Ascending aorta (tissue), 2 donors: Measurements from ENCODE around the gene UBE2E2. TPM values are rescaled to one million over a fixed set of nuclear protein-coding genes. Genes with fewer than 3 reads are reported as not detected.

ENCODE experiments used
- DNase-seq, 2 donors: peaks; one replicate each; pipeline ENCODE4 v3.0.0-alpha.2; 2019; ENCODE audit warnings: low spot score in 2 of 2
- H3K27ac ChIP-seq, 2 donors: fragments of 200-600 bp; sonication (generic); one replicate each; pipeline ENCODE4 v1.5.1; 2016 to 2017; ENCODE audit warnings: mild to moderate bottlenecking in 1 of 2
- H3K27me3 ChIP-seq: fragments of 200-600 bp; sonication (generic); one replicate; pipeline ENCODE4 v1.5.1; 2017
- H3K36me3 ChIP-seq, 2 donors: fragments of 200-600 bp; sonication (generic); one replicate each; pipeline ENCODE4 v1.5.1; 2016
- H3K4me1 ChIP-seq, 2 donors: fragments of 200-600 bp; sonication (generic); one replicate each; pipeline ENCODE4 v1.5.1; 2016 to 2017; ENCODE audit warnings: mild to moderate bottlenecking in 1 of 2
- H3K4me3 ChIP-seq, 2 donors: fragments of 200-600 bp; sonication (generic); one replicate each; pipeline ENCODE4 v1.5.1; 2016 to 2017; ENCODE audit warnings: mild to moderate bottlenecking in 1 of 2
- H3K9me3 ChIP-seq, 2 donors: fragments of 200-600 bp; sonication (generic); one replicate each; pipeline ENCODE4 v1.5.1; 2016
- intact Hi-C: fragments of 100-400 bp; cut with DNase I; formaldehyde crosslinking; loops from one replicate; pipeline ENCODE4 v1.15.1; 2023
- total RNA-seq: library from RNA; depleted of rRNA; stranded (reverse); fragments of >200 nt; gene quantifications from one replicate; pipeline ENCODE4 v1.1.0, GENCODE V29; 2016
- TF ChIP-seq, protein P1 (sequence below), 3 experiments: fragments of 200-600 bp in 2 of 3; fragments of 450-650 bp in 1 of 3; sonication (generic) in 2 of 3; IDR thresholded peaks; one replicate each; pipeline ENCODE4 v1.5.1; 2016 to 2019; ENCODE audit warnings: antibody characterized with exemption in 3 of 3, mild to moderate bottlenecking in 1 of 3, moderate library complexity in 1 of 3

Gene UBE2E2
- total RNA-seq, 1 donor from 2014 or later: 5.3 TPM

DNA sequence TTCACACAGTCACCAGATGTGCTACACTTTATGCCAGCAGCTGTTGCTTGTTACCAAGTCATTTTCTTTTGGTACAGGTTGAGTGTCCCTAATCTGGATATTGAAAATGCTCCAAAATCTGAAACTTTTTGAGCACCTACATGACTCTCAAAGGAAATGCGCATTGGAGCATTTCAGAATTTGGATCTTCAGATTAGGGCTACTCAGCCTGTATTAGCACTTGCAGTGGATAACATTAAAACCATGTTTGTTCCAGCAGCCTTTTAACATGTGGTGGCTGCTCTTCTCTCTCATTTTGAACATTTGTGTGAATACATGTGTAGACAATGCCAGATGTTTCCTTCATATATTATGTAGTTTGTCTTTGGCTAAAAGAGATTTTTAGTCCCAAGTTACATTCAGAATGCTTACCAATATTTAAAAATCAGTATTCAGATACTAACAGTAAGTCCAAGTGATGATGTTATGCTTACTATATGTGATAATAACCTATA lies 371.7 kb downstream of the UBE2E2 start:
- Histone ChIP-seq H3K27ac (no peak overlapping the region), H3K27me3 (no peaks in the 10 kb centered on the region), H3K4me3 (no peak overlapping the region), H3K4me1 (no peaks in the 10 kb centered on the region), H3K36me3 (no peaks in the 10 kb centered on the region), H3K9me3 (no peaks in the 10 kb centered on the region)
- no peak for DNase-seq
- TF ChIP-seq, protein P1, sequence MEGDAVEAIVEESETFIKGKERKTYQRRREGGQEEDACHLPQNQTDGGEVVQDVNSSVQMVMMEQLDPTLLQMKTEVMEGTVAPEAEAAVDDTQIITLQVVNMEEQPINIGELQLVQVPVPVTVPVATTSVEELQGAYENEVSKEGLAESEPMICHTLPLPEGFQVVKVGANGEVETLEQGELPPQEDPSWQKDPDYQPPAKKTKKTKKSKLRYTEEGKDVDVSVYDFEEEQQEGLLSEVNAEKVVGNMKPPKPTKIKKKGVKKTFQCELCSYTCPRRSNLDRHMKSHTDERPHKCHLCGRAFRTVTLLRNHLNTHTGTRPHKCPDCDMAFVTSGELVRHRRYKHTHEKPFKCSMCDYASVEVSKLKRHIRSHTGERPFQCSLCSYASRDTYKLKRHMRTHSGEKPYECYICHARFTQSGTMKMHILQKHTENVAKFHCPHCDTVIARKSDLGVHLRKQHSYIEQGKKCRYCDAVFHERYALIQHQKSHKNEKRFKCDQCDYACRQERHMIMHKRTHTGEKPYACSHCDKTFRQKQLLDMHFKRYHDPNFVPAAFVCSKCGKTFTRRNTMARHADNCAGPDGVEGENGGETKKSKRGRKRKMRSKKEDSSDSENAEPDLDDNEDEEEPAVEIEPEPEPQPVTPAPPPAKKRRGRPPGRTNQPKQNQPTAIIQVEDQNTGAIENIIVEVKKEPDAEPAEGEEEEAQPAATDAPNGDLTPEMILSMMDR (IDR thresholded peaks at IDR 0.05): no peak
- intact Hi-C loops: no loop called here

DNA sequence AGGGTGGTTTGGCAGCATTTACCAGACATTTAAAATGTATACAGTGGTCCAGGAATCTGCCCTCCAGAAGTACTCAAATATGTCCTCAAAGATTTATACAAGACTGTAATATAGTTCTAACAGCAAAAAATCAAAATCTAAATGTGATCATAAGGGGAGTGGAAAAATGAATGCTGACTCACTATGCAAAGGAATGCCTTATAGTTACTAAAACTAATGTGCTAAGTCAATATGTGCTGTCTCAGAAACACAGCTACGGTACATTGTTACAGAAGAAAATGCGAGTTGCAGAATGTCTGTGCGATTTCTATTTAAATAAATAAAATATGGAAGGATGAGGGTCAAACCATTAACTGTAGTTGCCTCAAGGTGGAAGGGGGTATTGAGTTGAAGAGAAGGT lies 372.6 kb downstream of the UBE2E2 start:
- Histone ChIP-seq H3K27me3 (no peaks in the 10 kb centered on the region), H3K4me3 (no peak overlapping the region), H3K9me3 (no peaks in the 10 kb centered on the region), H3K27ac (no peak overlapping the region), H3K4me1 (no peaks in the 10 kb centered on the region), H3K36me3 (no peaks in the 10 kb centered on the region)
- intact Hi-C loops: no loop called here
- TF ChIP-seq, protein P1 (IDR thresholded peaks at IDR 0.05): no peak
- no peak for DNase-seq

DNA sequence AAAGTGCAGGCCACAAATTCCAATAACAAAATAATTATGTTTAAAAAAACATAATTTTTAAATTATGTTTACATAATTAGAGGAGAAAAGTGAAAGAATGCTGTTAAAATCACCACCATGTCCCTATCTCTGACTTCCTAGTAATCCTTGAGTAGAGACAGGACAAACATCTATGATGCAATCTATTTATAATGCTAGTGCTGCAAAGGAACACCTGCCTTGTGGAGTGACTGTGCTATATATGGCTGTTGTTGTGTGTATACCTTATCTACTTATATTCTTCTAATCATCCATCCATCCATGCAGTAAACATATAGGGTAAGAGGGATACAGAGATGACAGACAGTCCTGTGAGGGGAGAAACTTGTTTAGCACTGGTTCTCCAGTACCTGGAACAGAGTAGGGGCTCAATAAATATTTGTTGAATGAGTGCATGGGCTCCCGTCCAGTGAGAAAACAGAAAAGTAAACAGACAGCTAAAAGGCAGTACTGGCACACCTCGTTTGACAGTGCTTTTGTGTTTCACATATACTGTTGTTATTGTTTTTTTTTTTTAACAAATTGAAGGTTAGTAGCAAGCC lies 373.3 kb downstream of the UBE2E2 start:
- TF ChIP-seq, protein P1 (IDR thresholded peaks at IDR 0.05): no peak
- Histone ChIP-seq H3K4me3 (no peak overlapping the region), H3K9me3 (no peaks in the 10 kb centered on the region), H3K27me3 (no peaks in the 10 kb centered on the region), H3K36me3 (no peaks in the 10 kb centered on the region), H3K27ac (no peak overlapping the region), H3K4me1 (no peaks in the 10 kb centered on the region)
- intact Hi-C loops: no loop called here
- no peak for DNase-seq

DNA sequence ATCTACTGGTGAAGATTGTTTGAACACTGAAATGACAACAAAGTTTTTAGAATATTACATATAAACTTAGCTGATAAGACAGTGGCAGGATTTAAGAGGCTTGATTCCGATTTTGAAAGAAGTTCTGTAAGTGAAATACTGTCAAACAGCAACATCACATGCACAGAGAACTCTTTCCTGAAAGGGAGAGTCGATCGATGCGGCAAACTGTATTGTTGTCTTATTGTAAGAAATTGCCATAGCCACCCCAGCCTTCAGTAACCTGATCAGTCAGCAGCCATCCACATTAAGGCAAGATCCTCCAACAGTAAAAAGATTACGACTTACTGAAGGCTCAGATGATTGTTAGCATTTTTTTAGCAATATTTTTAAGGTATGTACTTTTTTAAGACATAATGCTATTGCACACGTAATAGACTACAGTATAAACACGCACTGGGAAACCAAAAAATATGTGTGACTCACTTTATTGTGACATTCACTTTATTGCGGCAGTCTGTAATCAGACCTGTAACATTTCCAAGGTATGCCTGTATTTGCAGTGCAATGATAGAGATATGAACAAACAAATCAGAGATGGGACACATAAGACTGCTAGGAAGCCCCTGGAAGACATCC lies 377.1 kb downstream of the UBE2E2 start:
- no peak for DNase-seq
- intact Hi-C loops: no loop called here
- no peaks in the 10 kb centered on the region for H3K36me3 ChIP-seq
- H3K27me3 ChIP-seq: no peaks in the 10 kb centered on the region
- H3K4me1 ChIP-seq: no peaks in the 10 kb centered on the region
- no peak overlapping the region for H3K4me3 ChIP-seq
- H3K9me3 ChIP-seq: no peaks in the 10 kb centered on the region
- TF ChIP-seq, protein P1 (IDR thresholded peaks at IDR 0.05): no peak
- no peak overlapping the region for H3K27ac ChIP-seq

DNA sequence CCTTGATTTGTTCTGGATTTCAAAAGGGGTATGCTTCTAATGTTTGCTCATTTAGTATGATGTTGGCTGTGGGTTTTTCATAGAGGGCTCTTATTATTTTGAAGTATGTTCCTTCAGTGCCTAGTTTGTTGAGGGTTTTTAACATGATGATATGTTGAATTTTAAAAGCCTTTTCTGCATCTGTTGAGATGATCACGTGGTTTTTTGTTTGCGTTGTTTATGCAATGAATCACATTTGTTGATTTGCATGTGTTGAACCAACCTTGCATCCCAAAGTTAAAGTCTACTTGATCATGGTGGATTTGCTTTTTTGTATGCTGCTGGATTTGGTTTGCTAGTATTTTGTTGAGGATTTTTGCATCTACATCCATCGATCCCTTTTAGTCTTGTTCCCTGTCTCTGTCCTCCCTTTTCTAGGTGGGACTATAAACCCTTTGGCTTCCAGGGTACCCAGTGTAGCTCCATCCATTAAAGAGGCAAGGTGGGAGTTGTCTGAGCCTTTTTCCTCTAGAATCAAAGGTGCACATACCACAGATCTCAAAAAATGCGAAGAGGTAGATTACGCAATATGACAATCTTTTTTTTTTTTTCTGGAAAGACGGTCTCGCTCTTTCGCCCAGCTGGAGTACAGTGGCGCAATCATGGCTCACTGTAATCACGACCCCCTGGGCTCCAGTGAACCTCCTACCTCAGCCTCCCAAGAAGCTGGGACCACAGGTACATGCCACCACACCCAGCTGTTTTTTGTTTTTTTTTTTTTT lies 381.0 kb downstream of the UBE2E2 start:
- H3K27ac ChIP-seq: no peak overlapping the region
- no peaks in the 10 kb centered on the region for H3K36me3 ChIP-seq
- no peaks in the 10 kb centered on the region for H3K9me3 ChIP-seq
- intact Hi-C loops: no loop called here
- DNase-seq: no peak
- no peaks in the 10 kb centered on the region for H3K27me3 ChIP-seq
- H3K4me1 ChIP-seq: no peaks in the 10 kb centered on the region
- no peak overlapping the region for H3K4me3 ChIP-seq
- TF ChIP-seq, protein P1 (IDR thresholded peaks at IDR 0.05): no peak
